ENCODE measurements around the gene CMIP.

CMIP gene

DNA sequence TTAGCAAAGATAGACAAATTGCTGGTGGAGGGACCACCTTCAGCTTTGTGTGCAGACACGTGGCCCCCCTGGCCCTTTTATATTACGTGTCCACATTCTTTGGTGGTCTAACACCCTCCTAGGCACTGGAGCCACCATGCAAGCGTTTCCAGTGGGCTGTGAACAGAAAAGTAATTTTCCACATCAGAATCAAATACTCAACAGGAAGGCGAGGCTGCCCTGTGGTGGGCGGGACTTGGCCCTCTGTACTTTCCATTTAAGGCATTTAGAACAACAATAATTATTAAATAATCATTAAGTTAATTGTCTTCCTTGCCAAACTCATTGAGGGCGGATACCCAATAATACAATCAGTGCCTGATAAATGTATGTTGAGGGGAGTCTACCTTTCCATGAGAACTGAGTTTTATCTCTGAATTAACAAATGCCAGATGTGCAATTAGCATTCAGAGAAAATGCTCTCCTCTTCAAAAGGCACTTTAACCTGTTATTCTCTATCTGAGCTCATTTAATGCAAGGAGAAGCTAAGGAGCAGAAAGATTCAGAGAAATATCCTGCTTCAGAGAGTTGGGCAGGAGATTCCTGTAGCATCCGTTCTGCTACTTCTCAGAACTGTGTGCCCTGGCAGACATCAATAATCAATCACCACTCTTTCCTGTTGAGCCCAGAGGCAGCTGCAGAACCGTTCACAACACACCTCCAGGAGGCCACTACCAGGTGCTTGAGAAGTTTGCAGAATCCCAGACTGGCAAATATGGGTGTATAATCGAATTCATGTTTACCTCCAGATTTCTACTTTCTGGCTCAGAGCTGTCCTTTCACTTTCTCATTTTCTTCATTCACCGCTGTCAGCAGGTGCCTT is 109.4 kb downstream of the CMIP start:
- DNase-seq, result no peak

- no peak for DNase-seq
Observed at GRCh38 chr16:81554979-81555378, 110.4 kb downstream of the CMIP start.

- no peak for DNase-seq
Observed at GRCh38 chr16:81555660-81556059, 111.1 kb downstream of the CMIP start.

GRCh38 chr16:81556715-81557284 is 112.2 kb downstream of the CMIP start:
- DNase-seq, result no peak

DNA sequence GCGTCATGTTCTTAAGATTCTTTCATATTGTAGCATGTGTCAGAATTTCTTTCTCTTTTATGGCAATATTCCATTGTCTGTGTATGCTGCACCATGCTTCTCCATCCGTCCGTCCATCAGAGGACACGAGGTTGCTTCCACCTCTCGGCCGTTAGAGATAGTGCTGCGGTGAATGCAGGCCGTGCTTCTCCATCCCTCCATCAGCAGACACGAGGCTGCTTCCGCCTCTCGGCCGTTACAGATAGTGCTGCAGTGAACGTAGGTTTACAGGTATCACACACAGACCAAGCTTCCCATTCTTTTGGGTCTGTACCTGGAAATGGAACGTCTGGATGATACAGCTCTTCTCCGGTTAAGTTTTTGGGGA is 113.5 kb downstream of the CMIP start:
- DNase-seq, result no peak

DNA sequence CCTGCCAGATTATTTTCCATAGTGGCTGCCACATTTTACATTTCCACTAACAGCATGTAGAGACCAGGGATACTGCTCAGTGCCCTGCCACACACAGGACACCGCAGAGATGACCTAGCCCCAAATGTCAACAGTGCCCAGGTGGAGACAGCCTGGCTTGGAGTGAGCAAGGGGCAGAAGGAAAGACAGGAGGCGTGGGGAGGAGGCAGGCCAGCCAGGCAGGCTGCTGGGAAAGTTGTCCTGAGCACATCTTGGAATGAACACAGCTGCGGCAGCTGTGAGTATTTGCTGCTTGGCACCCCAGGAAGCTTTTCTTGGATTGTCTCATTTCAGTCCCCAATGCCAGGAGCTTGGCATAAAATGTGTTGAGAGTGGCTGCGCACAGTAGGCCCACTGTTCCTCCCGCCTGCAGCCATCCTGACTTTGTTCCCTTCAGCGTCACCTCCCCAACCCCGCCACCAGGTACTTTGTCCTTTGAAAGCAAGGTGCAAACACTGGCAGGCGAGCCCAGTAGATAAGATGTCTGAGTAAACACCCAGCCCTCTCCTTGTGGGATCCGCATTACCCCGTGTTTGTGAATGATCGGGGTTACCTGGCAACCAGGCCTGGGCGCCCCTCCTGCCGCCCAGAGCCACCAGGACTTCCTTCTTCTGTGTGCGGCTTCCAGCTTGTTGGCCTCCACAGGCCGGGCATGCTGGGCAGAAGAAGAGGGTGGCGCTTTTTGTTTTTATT is 114.0 kb downstream of the CMIP start:
- DNase-seq, result peak; percentile 38

DNA sequence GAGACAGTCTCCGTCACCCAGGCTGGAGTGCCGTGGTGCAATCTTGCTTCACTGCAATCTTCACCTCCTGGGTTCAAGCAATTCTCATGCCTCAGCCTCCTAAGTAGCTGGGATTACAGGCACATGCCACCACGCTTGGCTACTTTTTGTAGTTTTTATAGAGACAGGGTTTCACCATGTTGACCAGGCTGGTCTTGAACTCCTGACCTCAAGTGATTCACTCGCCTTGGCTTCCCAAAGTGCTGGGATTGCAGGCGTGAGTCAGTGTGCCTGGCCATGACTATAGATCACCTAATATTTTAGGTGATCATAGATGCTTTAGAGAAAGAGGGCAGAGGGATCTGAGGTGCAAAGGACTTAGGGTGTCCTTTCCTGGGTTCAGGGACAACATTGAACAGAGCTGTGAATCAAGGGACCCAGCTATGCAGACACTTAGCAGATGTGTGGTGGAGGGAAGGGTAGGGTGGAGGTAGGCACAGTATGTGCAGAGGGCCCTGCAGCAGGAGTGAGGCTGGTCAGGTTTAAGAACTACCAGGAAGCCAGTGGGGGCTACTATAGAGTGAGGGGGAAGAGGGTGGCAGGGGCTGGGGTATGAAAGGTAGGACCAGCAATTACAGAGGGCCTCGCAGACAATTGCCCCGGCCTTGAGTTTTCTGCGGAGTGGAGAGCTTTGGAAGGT is 116.5 kb downstream of the CMIP start:
- DNase-seq, result no peak

- DNase-seq, result no peak
Observed at GRCh38 chr16:81562174-81562849, 117.7 kb downstream of the CMIP start.

- DNase-seq, result no peak
Observed at GRCh38 chr16:81562926-81563325, 118.3 kb downstream of the CMIP start.

DNA sequence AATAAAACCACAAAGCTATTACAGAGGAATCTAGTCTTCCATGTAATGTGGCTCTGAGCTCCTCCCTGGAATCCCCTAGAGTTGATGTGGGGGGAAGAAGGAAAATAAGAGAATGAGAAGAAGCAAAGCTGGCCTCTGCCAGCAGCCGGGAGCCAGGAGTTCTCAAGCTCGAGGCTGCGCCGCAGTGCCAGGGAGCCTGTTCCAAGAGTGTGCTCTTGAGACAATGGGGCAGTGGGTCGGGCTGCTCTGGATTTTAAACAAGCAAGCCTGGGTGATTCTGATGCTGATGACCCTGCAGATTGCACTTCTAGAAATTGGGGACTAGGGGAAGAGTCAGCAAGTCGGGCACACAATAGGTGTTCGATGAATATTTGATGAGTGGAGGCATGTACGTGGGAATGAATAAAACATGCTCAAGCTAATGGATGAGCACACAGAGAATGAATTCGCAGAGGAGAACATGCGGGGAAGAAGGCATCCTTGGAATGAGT is 119.9 kb downstream of the CMIP start:
- DNase-seq, result no peak

- DNase-seq, result no peak
Observed at GRCh38 chr16:81565321-81566028, 120.9 kb downstream of the CMIP start.

- DNase-seq, result no peak
Observed at GRCh38 chr16:81566086-81567007, 121.7 kb downstream of the CMIP start.

DNA sequence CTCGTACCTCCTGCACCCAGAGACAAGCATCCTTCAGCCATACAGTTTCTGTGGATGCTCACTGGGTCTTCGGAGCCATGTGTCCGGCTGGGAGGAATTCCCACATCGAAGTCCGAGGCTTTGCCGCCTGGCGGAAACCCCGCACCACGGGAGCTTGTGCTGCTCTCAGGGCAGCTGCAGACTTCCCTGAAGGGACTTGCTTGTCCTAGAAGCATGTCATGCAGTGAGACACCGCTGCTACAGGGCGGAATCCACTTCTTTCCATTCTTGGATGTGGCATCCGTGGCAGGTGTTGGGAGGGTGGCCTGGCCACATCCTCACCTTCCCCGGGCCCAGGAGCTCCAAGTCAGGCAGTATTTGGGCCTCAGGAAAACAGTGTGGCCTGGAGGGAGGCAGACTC is 122.5 kb downstream of the CMIP start:
- no peak for DNase-seq

- DNase-seq, result no peak
Observed at GRCh38 chr16:81567987-81568748, 123.6 kb downstream of the CMIP start.

- no peak for DNase-seq
Observed at GRCh38 chr16:81568749-81569087, 124.1 kb downstream of the CMIP start.

DNA sequence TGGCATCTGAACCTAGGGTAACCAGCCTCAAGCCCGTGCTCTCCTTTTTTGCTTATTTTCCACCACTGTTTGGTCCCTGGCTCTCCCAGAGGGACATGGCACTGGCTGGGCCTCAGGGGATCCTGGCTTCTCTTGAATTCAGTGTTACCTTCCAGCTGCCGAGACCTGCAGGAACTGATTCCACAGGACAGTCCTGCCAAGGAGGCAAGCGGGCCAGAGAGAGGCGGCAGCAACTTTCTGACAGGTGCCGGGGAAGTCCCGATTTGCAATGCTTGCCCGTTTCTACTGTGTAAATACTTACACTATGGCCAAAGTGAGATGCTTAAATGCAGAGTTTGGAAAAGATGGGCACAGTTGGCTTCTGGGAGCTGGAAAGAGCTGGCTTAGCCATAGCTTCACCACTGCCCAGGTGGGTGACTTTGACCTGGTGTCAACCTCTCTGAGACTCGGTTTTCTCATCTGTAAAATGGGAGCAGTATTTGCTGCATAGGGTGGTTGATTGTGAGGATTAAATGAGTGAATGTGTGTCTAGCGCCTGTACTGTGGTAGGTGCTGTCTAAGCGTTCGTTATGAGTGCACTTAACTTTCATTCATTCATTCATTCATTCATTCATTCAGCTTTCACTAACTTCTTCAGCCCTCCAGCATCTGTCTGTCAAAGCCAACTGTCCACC is 124.9 kb downstream of the CMIP start:
- DNase-seq, result no peak

- no peak for DNase-seq
Observed at GRCh38 chr16:81570151-81570846, 125.7 kb downstream of the CMIP start.

GRCh38 chr16:81571175-81571574 is 126.6 kb downstream of the CMIP start:
- no peak for DNase-seq
